C4-2B (cell line): ENCODE data around the gene QPRT.

Experiments used
- ZFX ChIP-seq: fragments of 450-650 bp; IDR thresholded peaks from 2 replicates; pipeline ENCODE4 v1.6.1; 2017
- TF ChIP-seq, protein P1 (sequence below): fragments of 450-650 bp; conservative IDR thresholded peaks from 2 replicates; pipeline ENCODE4 v1.5.1; 2017; ENCODE audit warnings: mild to moderate bottlenecking

DNA sequence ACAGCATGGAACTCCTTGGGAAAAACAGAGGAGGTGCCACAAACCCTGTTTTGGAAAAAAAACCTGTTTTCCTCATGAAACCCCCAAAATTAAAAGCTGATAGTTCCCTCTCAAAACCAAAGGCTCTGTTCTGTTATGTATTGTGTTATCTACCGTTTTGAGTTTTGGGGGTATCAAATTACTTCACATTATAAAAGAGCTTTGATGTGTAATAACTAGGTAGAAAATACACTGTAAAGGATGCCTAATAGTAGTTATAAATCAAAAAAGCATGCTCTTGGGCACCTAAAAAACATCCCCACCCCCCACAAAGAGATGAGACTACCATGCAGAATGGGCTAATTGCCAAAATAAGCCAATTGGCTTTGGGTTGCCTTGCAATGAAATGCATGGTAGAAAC is 36.0 kb downstream of the QPRT start:
- TF ChIP-seq, protein P1, sequence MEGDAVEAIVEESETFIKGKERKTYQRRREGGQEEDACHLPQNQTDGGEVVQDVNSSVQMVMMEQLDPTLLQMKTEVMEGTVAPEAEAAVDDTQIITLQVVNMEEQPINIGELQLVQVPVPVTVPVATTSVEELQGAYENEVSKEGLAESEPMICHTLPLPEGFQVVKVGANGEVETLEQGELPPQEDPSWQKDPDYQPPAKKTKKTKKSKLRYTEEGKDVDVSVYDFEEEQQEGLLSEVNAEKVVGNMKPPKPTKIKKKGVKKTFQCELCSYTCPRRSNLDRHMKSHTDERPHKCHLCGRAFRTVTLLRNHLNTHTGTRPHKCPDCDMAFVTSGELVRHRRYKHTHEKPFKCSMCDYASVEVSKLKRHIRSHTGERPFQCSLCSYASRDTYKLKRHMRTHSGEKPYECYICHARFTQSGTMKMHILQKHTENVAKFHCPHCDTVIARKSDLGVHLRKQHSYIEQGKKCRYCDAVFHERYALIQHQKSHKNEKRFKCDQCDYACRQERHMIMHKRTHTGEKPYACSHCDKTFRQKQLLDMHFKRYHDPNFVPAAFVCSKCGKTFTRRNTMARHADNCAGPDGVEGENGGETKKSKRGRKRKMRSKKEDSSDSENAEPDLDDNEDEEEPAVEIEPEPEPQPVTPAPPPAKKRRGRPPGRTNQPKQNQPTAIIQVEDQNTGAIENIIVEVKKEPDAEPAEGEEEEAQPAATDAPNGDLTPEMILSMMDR, result no peak
- TF ChIP-seq ZFX, result no peak
